Measurements from ENCODE around the gene NUFIP1. TPM values are rescaled to one million over a fixed set of nuclear protein-coding genes. Genes with fewer than 3 reads are reported as not detected.

Gene NUFIP1
- total and polyA plus RNA-seq, 2 experiments from 2014 or later = 4.7 to 5.7 TPM

DNA sequence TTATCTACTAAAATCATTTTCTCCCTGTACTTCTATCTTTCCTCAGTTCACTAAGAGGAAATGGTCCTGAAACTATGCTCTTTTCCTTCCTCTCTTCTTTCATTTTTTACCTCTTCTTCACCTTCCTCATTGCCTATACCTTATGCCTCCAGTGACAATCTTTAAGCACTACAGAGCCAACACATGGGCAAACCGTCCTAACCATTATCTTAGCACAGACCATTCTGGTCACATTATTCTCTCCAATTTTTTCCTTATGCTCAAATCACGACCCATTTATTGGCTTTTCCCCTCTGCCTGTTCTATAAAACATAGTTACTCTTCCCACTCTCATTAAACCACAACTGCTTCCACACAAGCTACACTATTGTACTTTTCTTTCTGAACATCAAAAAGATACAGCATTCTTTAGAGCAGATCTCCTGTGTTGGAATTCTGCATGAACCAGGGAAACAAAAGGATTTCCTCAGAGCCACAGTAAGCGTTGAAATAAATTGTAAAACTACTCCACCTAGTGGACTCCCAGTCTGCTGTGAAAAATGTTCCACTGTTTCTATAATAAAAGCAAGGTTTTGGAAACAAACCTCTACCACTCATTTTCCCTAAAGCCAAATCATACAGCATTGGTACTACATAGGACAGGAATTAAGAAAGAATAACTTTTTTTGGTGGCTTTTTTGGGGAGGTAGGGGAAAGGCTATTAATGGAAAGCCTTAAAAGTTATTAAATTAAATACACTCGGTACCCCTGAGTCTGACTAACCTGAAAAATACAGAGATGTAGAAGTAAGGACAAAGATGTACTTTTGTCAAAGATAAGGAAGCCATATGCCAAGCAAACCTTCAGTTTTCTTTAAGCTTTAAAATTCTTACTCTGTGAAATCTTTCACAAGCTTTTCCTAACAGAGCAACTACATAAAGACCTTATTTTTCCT lies 19.5 kb downstream of the NUFIP1 start:
- Histone ChIP-seq H3K4me1 (ENCODE audit: low read depth) (no peaks in the 10 kb centered on the region), H3K9me3 (ENCODE audit: low read depth) (no peaks in the 10 kb centered on the region), H3K27ac (no peak overlapping the region), H3K4me3 (no peak overlapping the region), H3K27me3 (no peaks in the 10 kb centered on the region), H3K36me3 (peaks cover 11% of the 10 kb centered on the region)
- DNase-seq (ENCODE audit: low read depth in 1 of 2, low spot score in 1 of 2) = peak; percentile 70 to 82
- TF ChIP-seq, protein P1, sequence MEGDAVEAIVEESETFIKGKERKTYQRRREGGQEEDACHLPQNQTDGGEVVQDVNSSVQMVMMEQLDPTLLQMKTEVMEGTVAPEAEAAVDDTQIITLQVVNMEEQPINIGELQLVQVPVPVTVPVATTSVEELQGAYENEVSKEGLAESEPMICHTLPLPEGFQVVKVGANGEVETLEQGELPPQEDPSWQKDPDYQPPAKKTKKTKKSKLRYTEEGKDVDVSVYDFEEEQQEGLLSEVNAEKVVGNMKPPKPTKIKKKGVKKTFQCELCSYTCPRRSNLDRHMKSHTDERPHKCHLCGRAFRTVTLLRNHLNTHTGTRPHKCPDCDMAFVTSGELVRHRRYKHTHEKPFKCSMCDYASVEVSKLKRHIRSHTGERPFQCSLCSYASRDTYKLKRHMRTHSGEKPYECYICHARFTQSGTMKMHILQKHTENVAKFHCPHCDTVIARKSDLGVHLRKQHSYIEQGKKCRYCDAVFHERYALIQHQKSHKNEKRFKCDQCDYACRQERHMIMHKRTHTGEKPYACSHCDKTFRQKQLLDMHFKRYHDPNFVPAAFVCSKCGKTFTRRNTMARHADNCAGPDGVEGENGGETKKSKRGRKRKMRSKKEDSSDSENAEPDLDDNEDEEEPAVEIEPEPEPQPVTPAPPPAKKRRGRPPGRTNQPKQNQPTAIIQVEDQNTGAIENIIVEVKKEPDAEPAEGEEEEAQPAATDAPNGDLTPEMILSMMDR (IDR thresholded peaks at IDR 0.05; ENCODE audit: low read depth, low read length) = peak; percentile 78

DNA sequence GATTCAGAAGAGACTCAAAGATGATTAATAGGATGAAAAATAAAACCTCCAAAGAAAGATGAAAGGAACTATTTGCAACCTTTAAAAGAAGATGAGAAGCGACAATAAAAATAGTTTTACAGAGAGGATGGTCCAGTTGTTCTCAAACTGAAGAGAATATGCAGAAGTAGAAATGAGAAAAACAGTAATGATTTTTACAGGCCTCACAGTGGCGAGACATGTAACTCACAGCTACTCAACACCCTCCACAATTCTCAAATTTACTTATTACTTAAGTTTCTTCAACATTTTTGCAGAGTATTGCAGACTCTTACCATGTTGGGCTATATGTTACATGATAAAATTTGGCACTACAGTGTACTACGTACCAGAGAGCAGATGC lies 20.8 kb downstream of the NUFIP1 start:
- no peak overlapping the region for H3K4me3 ChIP-seq
- H3K36me3 ChIP-seq = peaks cover 18% of the 10 kb centered on the region
- no peak overlapping the region for H3K27ac ChIP-seq
- no peaks in the 10 kb centered on the region for H3K4me1 ChIP-seq (ENCODE audit: low read depth)
- H3K9me3 ChIP-seq (ENCODE audit: low read depth) = no peaks in the 10 kb centered on the region
- TF ChIP-seq, protein P1 (IDR thresholded peaks at IDR 0.05; ENCODE audit: low read depth, low read length) = no peak
- DNase-seq (ENCODE audit: low read depth in 1 of 2, low spot score in 1 of 2) = no peak
- H3K27me3 ChIP-seq = no peaks in the 10 kb centered on the region

DNA sequence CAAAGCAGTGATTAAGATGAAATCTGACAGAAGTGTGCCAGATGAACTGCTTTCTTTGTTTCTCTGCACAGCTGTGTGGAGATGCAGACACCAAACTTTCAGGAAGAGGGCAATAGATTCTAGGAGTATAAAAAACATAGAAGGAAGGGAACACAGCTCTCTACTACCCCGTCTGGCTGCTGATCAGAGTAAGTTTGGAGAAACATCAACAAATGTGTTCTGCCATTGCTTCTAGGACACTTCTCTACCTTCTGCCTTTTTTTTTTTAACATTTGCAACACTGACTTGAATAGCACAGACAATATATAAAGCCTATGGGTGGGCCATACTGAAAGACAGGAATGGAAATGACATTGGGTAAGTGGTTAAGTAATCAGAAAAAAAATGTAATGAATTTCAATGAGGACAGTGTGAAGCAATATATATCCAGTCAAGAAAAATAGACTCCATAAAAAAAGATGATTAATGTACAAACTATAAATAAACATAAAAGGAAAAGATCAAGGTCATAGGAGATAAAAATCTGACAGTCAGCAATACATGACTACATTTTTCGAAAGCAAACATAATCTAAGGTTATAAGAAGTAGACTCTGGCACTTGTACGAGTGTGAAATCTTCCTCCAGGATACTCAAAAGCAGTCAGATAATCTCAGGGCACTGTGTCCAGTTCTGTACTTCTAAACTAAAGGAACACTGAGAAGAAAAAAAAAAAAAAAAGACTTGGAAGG lies 21.4 kb downstream of the NUFIP1 start:
- peak in 1 of 2 donors; percentile 68 for DNase-seq (ENCODE audit: low read depth in 1 of 2, low spot score in 1 of 2)
- H3K36me3 ChIP-seq = peaks cover 22% of the 10 kb centered on the region
- no peaks in the 10 kb centered on the region for H3K27me3 ChIP-seq
- H3K9me3 ChIP-seq (ENCODE audit: low read depth) = no peaks in the 10 kb centered on the region
- no peak overlapping the region for H3K4me3 ChIP-seq
- H3K4me1 ChIP-seq (ENCODE audit: low read depth) = no peaks in the 10 kb centered on the region
- no peak overlapping the region for H3K27ac ChIP-seq
- TF ChIP-seq, protein P1 (IDR thresholded peaks at IDR 0.05; ENCODE audit: low read depth, low read length) = peak; percentile 52

DNA sequence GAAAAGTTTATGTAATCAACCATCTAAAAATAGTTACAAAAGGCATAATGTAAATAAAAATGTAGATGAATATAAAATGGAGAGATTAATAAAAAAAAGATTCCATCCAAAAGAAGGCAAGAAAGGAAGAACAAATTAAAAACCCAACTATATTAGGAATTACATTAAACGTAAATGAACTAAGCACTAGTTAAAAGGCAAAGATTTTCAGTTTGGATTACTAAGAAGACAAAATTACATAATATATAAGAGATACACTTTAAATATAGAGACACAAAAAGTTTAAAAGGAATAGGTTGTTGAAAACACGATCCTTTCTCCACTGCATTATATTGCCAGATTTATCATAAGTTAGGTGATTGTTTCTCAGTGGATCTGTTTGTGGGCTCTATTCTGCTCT lies 27.3 kb downstream of the NUFIP1 start:
- Histone ChIP-seq H3K4me1 (ENCODE audit: low read depth) (no peaks in the 10 kb centered on the region), H3K27ac (no peak overlapping the region), H3K9me3 (ENCODE audit: low read depth) (no peaks in the 10 kb centered on the region), H3K4me3 (no peak overlapping the region), H3K27me3 (no peaks in the 10 kb centered on the region), H3K36me3 (peaks cover 31% of the 10 kb centered on the region)
- no peak for DNase-seq (ENCODE audit: low read depth in 1 of 2, low spot score in 1 of 2)
- TF ChIP-seq, protein P1 (IDR thresholded peaks at IDR 0.05; ENCODE audit: low read depth, low read length) = no peak

DNA sequence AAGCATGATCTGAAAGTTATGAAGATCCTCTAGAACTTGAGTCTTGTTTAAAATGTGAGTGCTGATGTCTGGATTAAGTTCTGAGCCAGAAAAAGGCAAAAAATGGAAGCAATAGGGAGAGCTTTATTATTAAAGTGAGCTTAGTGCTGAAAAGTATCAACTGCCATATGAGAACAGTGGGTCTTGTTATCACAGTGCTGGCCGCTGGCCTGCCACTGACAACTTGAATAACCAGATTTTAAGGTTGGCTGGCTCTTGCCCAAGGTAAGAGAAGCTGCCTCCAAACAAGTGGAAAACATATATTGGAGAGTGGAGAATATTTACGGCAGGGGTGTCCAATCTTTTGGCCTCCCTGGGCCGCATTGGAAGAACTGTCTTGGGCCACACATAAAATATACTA lies 33.9 kb downstream of the NUFIP1 start:
- TF ChIP-seq, protein P1 (IDR thresholded peaks at IDR 0.05; ENCODE audit: low read depth, low read length) = no peak
- Histone ChIP-seq H3K9me3 (ENCODE audit: low read depth) (no peaks in the 10 kb centered on the region), H3K36me3 (peaks cover 3% of the 10 kb centered on the region), H3K4me3 (no peak overlapping the region), H3K4me1 (ENCODE audit: low read depth) (no peaks in the 10 kb centered on the region), H3K27me3 (no peaks in the 10 kb centered on the region), H3K27ac (no peak overlapping the region)
- peak in 1 of 2 donors; percentile 43 for DNase-seq (ENCODE audit: low read depth in 1 of 2, low spot score in 1 of 2)
